WI38 (cell line): ENCODE measurements around the gene SENP7.
A peak's percentile ranks its signal among the peaks of the same experiment; 100 is the strongest.

Source experiments
- H3K4me3 ChIP-seq: 2 replicates; pipeline ENCODE4 v1.5.1; 2011; ENCODE audit warnings: low read depth, mild to moderate bottlenecking, control low read depth, low read length
- TF ChIP-seq, protein P1 (sequence below): IDR thresholded peaks from 2 replicates; pipeline ENCODE4 v1.5.1; 2012; ENCODE audit warnings: low read depth, mild to moderate bottlenecking, control low read depth, low read length

Gene SENP7

DNA sequence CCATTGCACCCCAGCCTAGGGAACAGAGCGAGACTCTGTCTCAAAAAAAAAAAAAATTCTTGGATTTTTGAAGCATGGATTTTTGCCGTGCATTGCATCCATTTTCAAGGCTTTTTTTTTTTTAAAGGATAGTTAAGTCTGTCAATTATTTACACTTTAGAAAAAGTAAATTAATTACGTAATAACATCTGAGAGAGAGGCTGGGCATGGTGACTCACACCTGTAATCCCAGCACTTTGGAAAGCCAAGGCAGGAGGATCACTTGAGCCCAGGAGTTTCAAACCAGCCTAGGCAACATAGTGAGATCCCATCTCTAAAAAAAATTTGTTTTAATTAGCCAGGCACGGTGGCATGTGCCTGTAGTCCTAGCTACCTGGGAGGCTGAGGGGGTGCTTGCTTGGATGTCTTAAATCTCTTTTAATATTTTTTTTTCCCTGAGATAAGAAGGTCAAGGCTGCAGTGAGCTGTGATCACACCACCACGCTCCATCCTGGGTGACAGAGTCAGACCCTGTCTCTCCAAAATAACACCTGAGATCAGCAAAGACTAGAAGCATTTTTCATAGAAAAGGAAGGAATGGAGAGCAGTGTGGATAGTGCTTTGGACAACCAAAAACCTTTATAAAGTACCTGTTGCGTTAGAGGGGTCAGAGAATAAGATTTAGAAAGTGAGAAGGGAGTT, 6.8 kb upstream of the SENP7 start:
- H3K4me3 ChIP-seq = no peak overlapping the region
- TF ChIP-seq, protein P1, sequence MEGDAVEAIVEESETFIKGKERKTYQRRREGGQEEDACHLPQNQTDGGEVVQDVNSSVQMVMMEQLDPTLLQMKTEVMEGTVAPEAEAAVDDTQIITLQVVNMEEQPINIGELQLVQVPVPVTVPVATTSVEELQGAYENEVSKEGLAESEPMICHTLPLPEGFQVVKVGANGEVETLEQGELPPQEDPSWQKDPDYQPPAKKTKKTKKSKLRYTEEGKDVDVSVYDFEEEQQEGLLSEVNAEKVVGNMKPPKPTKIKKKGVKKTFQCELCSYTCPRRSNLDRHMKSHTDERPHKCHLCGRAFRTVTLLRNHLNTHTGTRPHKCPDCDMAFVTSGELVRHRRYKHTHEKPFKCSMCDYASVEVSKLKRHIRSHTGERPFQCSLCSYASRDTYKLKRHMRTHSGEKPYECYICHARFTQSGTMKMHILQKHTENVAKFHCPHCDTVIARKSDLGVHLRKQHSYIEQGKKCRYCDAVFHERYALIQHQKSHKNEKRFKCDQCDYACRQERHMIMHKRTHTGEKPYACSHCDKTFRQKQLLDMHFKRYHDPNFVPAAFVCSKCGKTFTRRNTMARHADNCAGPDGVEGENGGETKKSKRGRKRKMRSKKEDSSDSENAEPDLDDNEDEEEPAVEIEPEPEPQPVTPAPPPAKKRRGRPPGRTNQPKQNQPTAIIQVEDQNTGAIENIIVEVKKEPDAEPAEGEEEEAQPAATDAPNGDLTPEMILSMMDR = no peak

DNA sequence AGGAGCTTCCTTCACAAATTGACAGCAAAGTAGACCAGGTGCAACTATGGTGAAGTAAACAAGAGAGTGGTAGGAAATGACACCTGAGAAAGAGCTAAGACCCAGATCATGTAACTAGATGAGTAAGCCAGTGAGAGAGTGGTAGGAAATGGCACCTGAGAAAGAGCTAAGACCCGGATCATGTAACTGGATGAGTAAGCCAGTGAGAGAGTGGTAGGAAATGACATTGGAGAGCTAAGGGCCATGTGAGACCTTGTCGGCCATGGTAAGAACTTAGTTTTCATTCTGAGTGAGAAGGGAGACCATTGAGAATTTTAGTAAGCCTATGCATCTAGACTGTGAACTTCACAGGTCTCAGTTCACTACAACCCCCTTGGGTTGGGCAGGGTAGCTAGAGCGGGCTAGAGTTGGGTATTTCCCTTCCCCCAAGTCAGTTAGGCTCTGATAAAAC, 5.4 kb upstream of the SENP7 start:
- no peak overlapping the region for H3K4me3 ChIP-seq
- TF ChIP-seq, protein P1 = no peak

DNA sequence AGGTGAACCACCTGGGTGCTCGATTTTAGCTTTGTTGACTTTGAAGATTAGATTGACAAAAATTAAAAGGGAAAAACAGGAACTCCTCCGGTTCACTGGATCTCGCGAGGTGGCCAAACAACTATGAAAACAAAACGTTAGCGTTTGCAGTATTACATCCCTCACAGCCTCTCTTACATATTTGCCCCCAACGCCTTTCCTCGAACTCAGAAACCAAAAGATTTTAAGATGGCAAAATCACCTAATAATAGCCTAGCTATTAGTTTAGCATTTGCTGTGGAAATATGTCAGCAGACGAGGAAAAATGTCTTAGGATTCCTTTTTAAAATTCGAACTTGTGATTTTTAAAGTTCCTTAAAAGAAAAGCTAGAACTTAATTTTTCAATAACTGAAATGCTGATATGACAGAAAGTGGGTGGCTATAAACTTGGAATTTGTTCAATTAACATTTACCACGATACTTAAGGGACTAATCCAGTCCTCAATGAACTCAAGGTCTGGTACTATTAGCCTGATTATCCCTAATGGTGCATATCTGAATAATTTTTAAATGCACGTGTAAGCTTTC, 491 bp upstream of the SENP7 start:
- H3K4me3 ChIP-seq = peak overlapping the region; percentile 83
- TF ChIP-seq, protein P1 = no peak

DNA sequence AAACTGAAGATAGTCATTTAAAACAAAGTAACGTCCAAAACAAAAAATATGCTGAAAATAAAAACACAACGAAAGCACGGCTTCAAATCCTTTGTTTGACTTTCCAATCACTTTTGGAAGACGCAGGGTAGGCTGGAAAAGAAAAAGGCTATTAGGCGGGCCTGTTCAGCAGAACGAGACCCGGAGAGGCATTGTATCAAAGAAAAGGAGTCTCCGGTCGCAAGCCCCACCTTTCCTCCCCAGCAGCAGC, 691 bp downstream of the SENP7 start:
- peak overlapping the region; percentile 83 for H3K4me3 ChIP-seq
- TF ChIP-seq, protein P1 = no peak

DNA sequence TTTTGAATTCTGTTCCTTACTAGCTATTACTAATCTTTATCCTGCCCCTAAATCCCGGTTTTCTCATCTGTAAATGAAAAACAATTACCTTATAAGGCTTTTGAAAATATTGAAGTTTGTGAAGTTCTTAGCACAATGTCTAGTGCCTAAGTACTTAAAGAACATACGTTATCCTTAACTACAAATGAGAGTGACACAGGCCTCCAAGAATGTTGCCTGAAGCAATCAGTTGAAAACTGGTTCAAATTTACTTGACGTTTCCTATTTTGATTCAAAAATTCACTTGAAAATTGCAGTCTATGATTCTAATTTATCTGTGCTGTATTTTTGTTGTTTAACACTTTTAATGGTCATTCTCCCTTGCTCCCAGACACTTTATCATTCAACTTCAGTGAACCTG, 3.2 kb downstream of the SENP7 start:
- H3K4me3 ChIP-seq = no peak overlapping the region

DNA sequence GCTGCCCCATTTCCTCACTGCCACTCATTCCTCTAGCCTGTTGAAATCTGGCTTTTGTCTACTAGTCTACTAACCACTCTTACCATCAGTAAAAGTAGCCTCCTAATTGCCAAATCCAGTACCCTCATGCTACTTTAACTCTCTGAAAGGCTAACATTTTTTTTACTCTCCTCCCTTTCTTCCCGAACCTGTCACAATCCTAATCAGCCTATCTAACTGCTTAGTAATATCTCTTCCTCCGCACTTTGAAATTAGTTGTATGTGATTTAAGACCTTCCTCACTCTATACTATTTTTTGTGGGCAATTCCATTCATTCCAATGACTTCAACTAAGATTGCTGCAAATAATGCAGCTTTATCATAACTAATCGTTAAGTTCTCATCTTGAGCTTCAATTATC, 3.7 kb downstream of the SENP7 start:
- TF ChIP-seq, protein P1 = no peak
- H3K4me3 ChIP-seq = no peak overlapping the region

More for the DNA sequence above, 3.2 kb downstream of the SENP7 start:
- TF ChIP-seq, protein P1 = no peak

DNA sequence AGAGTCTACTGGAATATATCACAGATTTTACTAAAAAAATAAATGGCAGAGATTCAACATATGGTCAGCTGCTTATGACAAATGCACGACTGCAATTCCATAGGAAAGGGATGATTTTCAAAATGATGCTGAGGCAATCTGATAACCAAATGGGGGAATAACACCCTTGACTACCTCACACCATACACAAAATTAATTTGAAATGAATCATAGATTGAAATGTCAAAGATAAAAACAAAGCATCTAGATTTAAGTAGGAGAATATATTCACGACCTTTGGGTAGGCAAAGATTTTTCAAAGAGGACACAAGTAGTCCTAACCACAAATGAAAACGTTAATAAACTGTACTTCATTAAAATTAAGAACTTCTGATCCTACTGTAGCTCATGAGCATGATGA, 11.2 kb downstream of the SENP7 start:
- H3K4me3 ChIP-seq = no peak overlapping the region
- TF ChIP-seq, protein P1 = no peak
